Activated CD8-positive, alpha-beta memory T cell treated with anti-CD3 and anti-CD28 coated beads, Interleukin-2, amount 10 ng/mL, durations not matched to agents 7 days and 5 days (primary cell): ENCODE measurements around the gene RND2. TPM values are rescaled to one million over a fixed set of nuclear protein-coding genes. Genes with fewer than 3 reads are reported as not detected.
"Not testable (repeated sequence)": the region's sequence is repeated elsewhere in the genome, so short reads cannot be mapped to it uniquely, and the experiment has no call there.

ENCODE experiments used
- ATAC-seq: fragments of 150-1000 bp; cut with Tn5 transposase; one replicate; pipeline ENCODE4 v1.10.0; 2021; ENCODE audit warnings: moderate library complexity
- CTCF ChIA-PET: fragments of 350-600 bp; sonication (Branson Sonifier 250); formaldehyde crosslinking; loops from one replicate; lab custom pipeline; 2021; ENCODE audit warnings: antibody characterized with exemption; lab: Charles Lee
- DNase-seq: peaks from one replicate; pipeline ENCODE4 v3.0.0-alpha.2; 2020
- H3K27ac Mint-ChIP-seq: one replicate; pipeline ENCODE4 v1.8.0; 2021; ENCODE audit warnings: mild to moderate bottlenecking, mixed read lengths
- H3K27me3 Mint-ChIP-seq: one replicate; pipeline ENCODE4 v1.8.0; 2021; ENCODE audit warnings: mixed read lengths
- H3K36me3 Mint-ChIP-seq: one replicate; pipeline ENCODE4 v1.8.0; 2021; ENCODE audit warnings: mild to moderate bottlenecking, mixed read lengths
- H3K4me1 Mint-ChIP-seq: one replicate; pipeline ENCODE4 v1.8.0; 2021; ENCODE audit warnings: mixed read lengths
- H3K4me3 Mint-ChIP-seq: one replicate; pipeline ENCODE4 v1.8.0; 2021; ENCODE audit warnings: mild to moderate bottlenecking, moderate library complexity, mixed read lengths
- H3K9me3 Mint-ChIP-seq: one replicate; pipeline ENCODE4 v1.8.0; 2022; ENCODE audit warnings: low read depth, mixed read lengths
- total RNA-seq, 2 experiments: library from RNA; stranded (reverse); gene quantifications; one replicate each; pipeline ENCODE4 v1.2.3, GENCODE V29; 2021

Gene RND2
- total RNA-seq, 2 experiments from 2014 or later = not detected

- Mint-ChIP-seq H3K9me3 (no peaks in the 10 kb centered on the region), H3K4me3 (no peak overlapping the region), H3K27me3 (no peaks in the 10 kb centered on the region), H3K27ac (no peak overlapping the region), H3K4me1 (no peaks in the 10 kb centered on the region), H3K36me3 (peaks cover 21% of the 10 kb centered on the region)
- no peak for DNase-seq
- no peak for ATAC-seq
- CTCF ChIA-PET = interaction anchor here (0.8 to 1.5 kb wide), 2 partner anchors 10 to 47 kb away, joined by 3 read pairs; no protein-coding TSS in a partner anchor
These were observed 19.0 kb downstream of the RND2 start for GRCh38 chr17:43044024-43044423.

- CTCF ChIA-PET = no interaction called here
- H3K4me1 Mint-ChIP-seq = no peaks in the 10 kb centered on the region
- no peak for ATAC-seq
- no peak for DNase-seq
- no peaks in the 10 kb centered on the region for H3K9me3 Mint-ChIP-seq
- H3K27ac Mint-ChIP-seq = no peak overlapping the region
- no peak overlapping the region for H3K4me3 Mint-ChIP-seq
- H3K27me3 Mint-ChIP-seq = no peaks in the 10 kb centered on the region
- H3K36me3 Mint-ChIP-seq = peaks cover 51% of the 10 kb centered on the region
These were observed 26.9 kb downstream of the RND2 start for GRCh38 chr17:43051969-43052368.

- H3K4me1 Mint-ChIP-seq, H3K27me3 Mint-ChIP-seq, H3K4me3 Mint-ChIP-seq, H3K27ac Mint-ChIP-seq, DNase-seq, ATAC-seq, H3K9me3 Mint-ChIP-seq: not testable (repeated sequence)
- CTCF ChIA-PET = interaction anchor here (1.0 kb wide), 1 partner anchor 8 kb away, joined by 3 read pairs; no protein-coding TSS in a partner anchor
- H3K36me3 Mint-ChIP-seq = peaks cover 48% of the 10 kb centered on the region
These were observed 28.0 kb downstream of the RND2 start for GRCh38 chr17:43053008-43053407.

GRCh38 chr17:43056051-43056450 is 31.0 kb downstream of the RND2 start:
- CTCF ChIA-PET = interaction anchor here (1.6 kb wide), 1 partner anchor 32 kb away, joined by 4 read pairs; no protein-coding TSS in a partner anchor
- no peaks in the 10 kb centered on the region for H3K4me1 Mint-ChIP-seq
- no peak for ATAC-seq
- no peak overlapping the region for H3K4me3 Mint-ChIP-seq
- H3K27ac Mint-ChIP-seq = no peak overlapping the region
- H3K27me3 Mint-ChIP-seq = no peaks in the 10 kb centered on the region
- peaks cover 44% of the 10 kb centered on the region for H3K36me3 Mint-ChIP-seq
- H3K9me3 Mint-ChIP-seq = no peaks in the 10 kb centered on the region
- DNase-seq = no peak

- DNase-seq = no peak
- Mint-ChIP-seq H3K36me3 (peaks cover 38% of the 10 kb centered on the region), H3K27ac (no peak overlapping the region), H3K4me1 (no peaks in the 10 kb centered on the region), H3K27me3 (no peaks in the 10 kb centered on the region), H3K9me3 (no peaks in the 10 kb centered on the region), H3K4me3 (no peak overlapping the region)
- ATAC-seq = no peak
- CTCF ChIA-PET = no interaction called here
These were observed 38.1 kb downstream of the RND2 start for GRCh38 chr17:43062984-43063638.

- Mint-ChIP-seq H3K36me3 (peaks cover 41% of the 10 kb centered on the region), H3K4me1 (no peaks in the 10 kb centered on the region), H3K27me3 (no peaks in the 10 kb centered on the region), H3K4me3 (no peak overlapping the region), H3K27ac (no peak overlapping the region), H3K9me3 (no peaks in the 10 kb centered on the region)
- CTCF ChIA-PET = interaction anchor here (0.7 to 1.8 kb wide), 3 partner anchors 14 to 45 kb away, joined by 3 read pairs; no protein-coding TSS in a partner anchor
- ATAC-seq (no peak), DNase-seq (no peak)
These were observed 43.7 kb downstream of the RND2 start for GRCh38 chr17:43068570-43069367.

GRCh38 chr17:43069368-43069898 is 44.4 kb downstream of the RND2 start:
- Mint-ChIP-seq H3K27ac (no peak overlapping the region), H3K9me3 (no peaks in the 10 kb centered on the region), H3K4me1 (no peaks in the 10 kb centered on the region), H3K36me3 (peaks cover 45% of the 10 kb centered on the region), H3K4me3 (no peak overlapping the region), H3K27me3 (no peaks in the 10 kb centered on the region)
- ATAC-seq (no peak), DNase-seq (no peak)
- CTCF ChIA-PET = interaction anchor here (1.8 kb wide), 1 partner anchor 45 kb away, joined by 3 read pairs; no protein-coding TSS in a partner anchor

- H3K27ac Mint-ChIP-seq = no peak overlapping the region
- DNase-seq = no peak
- peaks cover 48% of the 10 kb centered on the region for H3K36me3 Mint-ChIP-seq
- H3K27me3 Mint-ChIP-seq = no peaks in the 10 kb centered on the region
- CTCF ChIA-PET = no interaction called here
- no peaks in the 10 kb centered on the region for H3K9me3 Mint-ChIP-seq
- no peak for ATAC-seq
- H3K4me3 Mint-ChIP-seq = no peak overlapping the region
- H3K4me1 Mint-ChIP-seq = no peaks in the 10 kb centered on the region
These were observed 45.2 kb downstream of the RND2 start for GRCh38 chr17:43070257-43070656.

- no peaks in the 10 kb centered on the region for H3K4me1 Mint-ChIP-seq
- peaks cover 43% of the 10 kb centered on the region for H3K36me3 Mint-ChIP-seq
- no peaks in the 10 kb centered on the region for H3K9me3 Mint-ChIP-seq
- H3K27ac Mint-ChIP-seq = no peak overlapping the region
- H3K27me3 Mint-ChIP-seq = no peaks in the 10 kb centered on the region
- DNase-seq = no peak
- H3K4me3 Mint-ChIP-seq = no peak overlapping the region
- CTCF ChIA-PET = no interaction called here
- ATAC-seq = no peak
These were observed 45.8 kb downstream of the RND2 start for GRCh38 chr17:43070872-43071271.

- H3K36me3 Mint-ChIP-seq = peaks cover 36% of the 10 kb centered on the region
- CTCF ChIA-PET = no interaction called here
- H3K27me3 Mint-ChIP-seq = no peaks in the 10 kb centered on the region
- H3K4me3 Mint-ChIP-seq = no peak overlapping the region
- DNase-seq (no peak), ATAC-seq (no peak)
- H3K4me1 Mint-ChIP-seq = no peaks in the 10 kb centered on the region
- no peaks in the 10 kb centered on the region for H3K9me3 Mint-ChIP-seq
- no peak overlapping the region for H3K27ac Mint-ChIP-seq
These were observed 49.8 kb downstream of the RND2 start for GRCh38 chr17:43074869-43075268.

GRCh38 chr17:43079641-43080302 is 54.7 kb downstream of the RND2 start:
- H3K27me3 Mint-ChIP-seq = no peaks in the 10 kb centered on the region
- H3K27ac Mint-ChIP-seq = no peak overlapping the region
- no peak overlapping the region for H3K4me3 Mint-ChIP-seq
- ATAC-seq (no peak), DNase-seq (no peak)
- CTCF ChIA-PET = no interaction called here
- no peaks in the 10 kb centered on the region for H3K4me1 Mint-ChIP-seq
- H3K9me3 Mint-ChIP-seq = no peaks in the 10 kb centered on the region
- H3K36me3 Mint-ChIP-seq = peaks cover 32% of the 10 kb centered on the region
